IMR-90 (cell line): Measurements from ENCODE around the gene PCYT2.

Source experiments
- CEBPB ChIP-seq: IDR thresholded peaks from 2 replicates; pipeline ENCODE4 v1.6.1; 2012; ENCODE audit warnings: low read depth, low read length, improper control_type of control experiment
- CHD1 ChIP-seq: IDR thresholded peaks from 2 replicates; pipeline ENCODE4 v1.6.1; 2012; ENCODE audit warnings: low read depth, low read length, improper control_type of control experiment
- CTCF ChIP-seq: conservative IDR thresholded peaks from 2 replicates; pipeline ENCODE4 v1.5.1; 2012; ENCODE audit warnings: mild to moderate bottlenecking, low read depth, low read length, improper control_type of control experiment
- MAFK ChIP-seq: IDR thresholded peaks from 2 replicates; pipeline ENCODE4 v1.6.1; 2012; ENCODE audit warnings: low read depth, low read length, improper control_type of control experiment
- MAZ ChIP-seq: IDR thresholded peaks from 2 replicates; pipeline ENCODE4 v1.6.1; 2012; ENCODE audit warnings: low read depth, mild to moderate bottlenecking, low read length, improper control_type of control experiment, moderate library complexity, borderline replicate concordance
- MXI1 ChIP-seq: IDR thresholded peaks from 2 replicates; pipeline ENCODE4 v1.6.1; 2012; ENCODE audit warnings: low read depth, mild to moderate bottlenecking, low read length, moderate library complexity, borderline replicate concordance
- NFE2L2 ChIP-seq: fragments of 150-350 bp; IDR thresholded peaks from 2 replicates; pipeline ENCODE4 v1.6.1; 2016; ENCODE audit warnings: low read depth, mild to moderate bottlenecking, low read length
- POLR2A ChIP-seq: IDR thresholded peaks from 2 replicates; pipeline ENCODE4 v1.6.1; 2012; ENCODE audit warnings: mild to moderate bottlenecking, low read depth, low read length
- RAD21 ChIP-seq: IDR thresholded peaks from 2 replicates; pipeline ENCODE4 v1.6.1; 2012; ENCODE audit warnings: low read length, improper control_type of control experiment
- RCOR1 ChIP-seq: IDR thresholded peaks from 2 replicates; pipeline ENCODE4 v1.6.1; 2012; ENCODE audit warnings: mild to moderate bottlenecking, low read length, improper control_type of control experiment; ENCODE audit not compliant: insufficient replicate concordance
- RFX5 ChIP-seq: IDR thresholded peaks from 2 replicates; pipeline ENCODE4 v1.8.0; 2012; ENCODE audit warnings: low read depth, mild to moderate bottlenecking, low read length, moderate library complexity
- SMC3 ChIP-seq: fragments of 150-350 bp; IDR thresholded peaks from 2 replicates; pipeline ENCODE4 v1.6.1; 2016; ENCODE audit warnings: low read depth, mild to moderate bottlenecking, antibody characterized with exemption, low read length, moderate library complexity
- USF2 ChIP-seq: fragments of 150-350 bp; IDR thresholded peaks from 2 replicates; pipeline ENCODE4 v1.6.1; 2017; ENCODE audit warnings: mild to moderate bottlenecking, antibody characterized with exemption, low read length, low read depth
- TF ChIP-seq, protein P1 (sequence below): fragments of 150-350 bp; IDR thresholded peaks from 2 replicates; pipeline ENCODE4 v1.6.1; 2016; ENCODE audit warnings: low read depth, mild to moderate bottlenecking, low read length, moderate library complexity, borderline replicate concordance

- TF ChIP-seq CEBPB: no peak
- no peak for TF ChIP-seq CTCF
- TF ChIP-seq POLR2A: no peak
- no peak for TF ChIP-seq MAFK
- no peak for TF ChIP-seq MXI1
- TF ChIP-seq USF2: no peak
- no peak for TF ChIP-seq RCOR1
- TF ChIP-seq RAD21: no peak
- TF ChIP-seq CHD1: no peak
- no peak for TF ChIP-seq SMC3
- no peak for TF ChIP-seq MAZ
- TF ChIP-seq RFX5: no peak
- TF ChIP-seq, protein P1, sequence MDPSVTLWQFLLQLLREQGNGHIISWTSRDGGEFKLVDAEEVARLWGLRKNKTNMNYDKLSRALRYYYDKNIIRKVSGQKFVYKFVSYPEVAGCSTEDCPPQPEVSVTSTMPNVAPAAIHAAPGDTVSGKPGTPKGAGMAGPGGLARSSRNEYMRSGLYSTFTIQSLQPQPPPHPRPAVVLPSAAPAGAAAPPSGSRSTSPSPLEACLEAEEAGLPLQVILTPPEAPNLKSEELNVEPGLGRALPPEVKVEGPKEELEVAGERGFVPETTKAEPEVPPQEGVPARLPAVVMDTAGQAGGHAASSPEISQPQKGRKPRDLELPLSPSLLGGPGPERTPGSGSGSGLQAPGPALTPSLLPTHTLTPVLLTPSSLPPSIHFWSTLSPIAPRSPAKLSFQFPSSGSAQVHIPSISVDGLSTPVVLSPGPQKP: no peak
- TF ChIP-seq NFE2L2: no peak
These were observed 7.2 kb downstream of the PCYT2 start for GRCh38 chr17:81903896-81904599.
